Lower leg skin (tissue), 4 donors: ENCODE measurements around the gene UNC5A. TPM values are rescaled to one million over a fixed set of nuclear protein-coding genes. Genes with fewer than 3 reads are reported as not detected.

Experiments
- DNase-seq, 2 donors: peaks; one replicate each; pipeline ENCODE4 v3.0.0-alpha.2; 2019; ENCODE audit warnings: low spot score in 2 of 2
- H3K4me3 ChIP-seq: fragments of 200-600 bp; sonication (generic); 2 replicates; pipeline ENCODE4 v1.5.1; 2017; ENCODE audit warnings: mild to moderate bottlenecking, low read depth; ENCODE audit not compliant: poor library complexity, severe bottlenecking
- CTCF ChIP-seq, 3 donors: fragments of 450-650 bp; IDR thresholded peaks; one replicate each; pipeline ENCODE4 v1.5.1; 2016; ENCODE audit warnings: antibody characterized with exemption in 3 of 3, mild to moderate bottlenecking in 3 of 3, moderate library complexity in 2 of 3
- POLR2A ChIP-seq, 2 donors: fragments of 450-650 bp; IDR thresholded peaks; one replicate each; pipeline ENCODE4 v1.6.1; 2016 to 2017; ENCODE audit warnings: antibody characterized with exemption in 2 of 2, mild to moderate bottlenecking in 1 of 2, moderate library complexity in 1 of 2
- WGBS, 2 donors: methylation state at CpG; one replicate each; pipeline ENCODE4 v1.1.5; 2018; 5-methylcytosine and 5-hydroxymethylcytosine counted together
- intact Hi-C: fragments of 100-400 bp; cut with DNase I; formaldehyde crosslinking; loops from one replicate; pipeline ENCODE4 v1.15.0; 2023; ENCODE audit warnings: low total_unique reads
- total RNA-seq, 4 donors: library from RNA; depleted of rRNA; stranded (reverse); fragments of >200 nt; gene quantifications; one replicate each; pipeline ENCODE4 v1.1.0, GENCODE V29; 2016

UNC5A gene
- total RNA-seq, 4 donors from 2014 or later, result 0.13 to 0.25 (median 0.23) TPM; not detected in 1

GRCh38 chr5:176862330-176862995 is 52.1 kb downstream of the UNC5A start:
- 46 to 50% methylated on average over 15 to 20 of the region's 28 CpGs for WGBS, 2 donors
- intact Hi-C loops, result no loop called here
- TF ChIP-seq CTCF (IDR thresholded peaks at IDR 0.05), result no peak
- TF ChIP-seq POLR2A (IDR thresholded peaks at IDR 0.05), result no peak
- H3K4me3 ChIP-seq, result no peak overlapping the region
- DNase-seq, result no peak

- DNase-seq, result no peak
- WGBS, 2 donors, result 19 to 25% methylated on average over 14 to 15 of the region's 15 CpGs
- H3K4me3 ChIP-seq, result no peak overlapping the region
Measured at GRCh38 chr5:176863041-176863764, 52.8 kb downstream of the UNC5A start.

GRCh38 chr5:176863765-176864098 is 53.4 kb downstream of the UNC5A start:
- TF ChIP-seq CTCF (IDR thresholded peaks at IDR 0.05) (no peak), POLR2A (IDR thresholded peaks at IDR 0.05) (no peak)
- 50 to 51% methylated on average over 5 of the region's 5 CpGs for WGBS, 2 donors
- intact Hi-C loops, result no loop called here

More at GRCh38 chr5:176863041-176863764, 52.8 kb downstream of the UNC5A start:
- TF ChIP-seq CTCF (IDR thresholded peaks at IDR 0.05) (no peak), POLR2A (IDR thresholded peaks at IDR 0.05) (no peak)
- intact Hi-C loops, result no loop called here

GRCh38 chr5:176864755-176865154 is 54.4 kb downstream of the UNC5A start:
- DNase-seq, result no peak
- H3K4me3 ChIP-seq, result no peak overlapping the region
- no peak for TF ChIP-seq POLR2A (IDR thresholded peaks at IDR 0.05)
- 78 to 83% methylated on average over 8 of the region's 8 CpGs for WGBS, 2 donors
- intact Hi-C loops, result no loop called here

More at GRCh38 chr5:176863765-176864098, 53.4 kb downstream of the UNC5A start:
- no peak for DNase-seq
- no peak overlapping the region for H3K4me3 ChIP-seq

- no peak overlapping the region for H3K4me3 ChIP-seq
- 68 to 72% methylated on average over 7 of the region's 7 CpGs for WGBS, 2 donors
- TF ChIP-seq POLR2A (IDR thresholded peaks at IDR 0.05) (no peak), CTCF (IDR thresholded peaks at IDR 0.05) (no peak)
- DNase-seq, result no peak
- intact Hi-C loops, result no loop called here
Measured at GRCh38 chr5:176865964-176866363, 55.6 kb downstream of the UNC5A start.

- intact Hi-C loops, result no loop called here
- TF ChIP-seq CTCF (IDR thresholded peaks at IDR 0.05), result no peak
- TF ChIP-seq POLR2A (IDR thresholded peaks at IDR 0.05), result no peak
- no peak for DNase-seq
- no peak overlapping the region for H3K4me3 ChIP-seq
- WGBS, 2 donors, result 43 to 44% methylated on average over 16 of the region's 16 CpGs
Measured at GRCh38 chr5:176866707-176867310, 56.5 kb downstream of the UNC5A start.
